CD14-positive monocyte (primary cell): ENCODE measurements around the gene WSB1. TPM values are rescaled to one million over a fixed set of nuclear protein-coding genes. Genes with fewer than 3 reads are reported as not detected.

Source experiments
- DNase-seq, 3 donors: peaks; one replicate each; pipeline ENCODE4 v3.0.0-alpha.2; 2011 to 2022
- H2AFZ ChIP-seq: 2 replicates; pipeline ENCODE4 v1.6.0; 2012; ENCODE audit warnings: mild to moderate bottlenecking, low read depth, low read length, inconsistent platforms; ENCODE audit not compliant: insufficient read depth, poor library complexity, severe bottlenecking
- H3K27ac ChIP-seq, 2 donors: 1 replicate in 1 of 2; 2 replicates in 1 of 2; pipeline ENCODE4 v1.5.1; 2012 to 2013; ENCODE audit warnings: low read length in 2 of 2, control low read depth in 1 of 2, inconsistent platforms in 1 of 2, low read depth in 1 of 2, mild to moderate bottlenecking in 1 of 2
- H3K27me3 ChIP-seq, 2 donors: one replicate each; pipeline versions ENCODE4 v1.6.0 to v1.6.1; 2011 to 2013; ENCODE audit warnings: low read length in 2 of 2; ENCODE audit not compliant: control insufficient read depth in 2 of 2, insufficient read depth in 2 of 2
- H3K36me3 ChIP-seq, 2 donors: replicated peaks in 1 of 2; 1 replicate in 1 of 2; 2 replicates in 1 of 2; pipeline versions ENCODE4 v1.5.1 to v1.6.1; 2012 to 2013; ENCODE audit warnings: low read length in 2 of 2, control low read depth in 1 of 2, inconsistent platforms in 1 of 2, mild to moderate bottlenecking in 1 of 2; ENCODE audit not compliant: insufficient read depth in 2 of 2, control insufficient read depth in 1 of 2
- H3K4me1 ChIP-seq, 2 donors: 1 replicate in 1 of 2; 2 replicates in 1 of 2; pipeline versions ENCODE4 v1.5.1 to v1.6.1; 2012 to 2013; ENCODE audit warnings: low read length in 2 of 2, control low read depth in 1 of 2, inconsistent platforms in 1 of 2, mild to moderate bottlenecking in 1 of 2, moderate library complexity in 1 of 2; ENCODE audit not compliant: insufficient read depth in 2 of 2, control insufficient read depth in 1 of 2
- H3K4me2 ChIP-seq: replicated peaks from 2 replicates; pipeline ENCODE3; 2012; ENCODE audit warnings: low read length, moderate library complexity, mild to moderate bottlenecking; ENCODE audit not compliant: poor library complexity, severe bottlenecking; ENCODE audit errors: extremely low read depth
- H3K4me3 ChIP-seq, 3 experiments: fragments of 200-600 bp in 1 of 3; sonication (generic) in 1 of 3; replicated peaks in 1 of 3; 1 replicate in 2 of 3; 2 replicates in 1 of 3; pipeline ENCODE4 v1.5.1; 2011 to 2013; ENCODE audit warnings: low read length in 3 of 3, mild to moderate bottlenecking in 3 of 3, control low read depth in 2 of 3, low read depth in 2 of 3, inconsistent platforms in 1 of 3, moderate library complexity in 1 of 3
- H3K79me2 ChIP-seq: 2 replicates; pipeline ENCODE4 v1.6.0; 2012; ENCODE audit warnings: mild to moderate bottlenecking, control low read depth, inconsistent platforms, low read length, moderate library complexity; ENCODE audit not compliant: insufficient read depth
- H3K9ac ChIP-seq: 2 replicates; pipeline ENCODE4 v1.6.0; 2017; ENCODE audit warnings: low read length, mild to moderate bottlenecking; ENCODE audit not compliant: insufficient read depth, poor library complexity, severe bottlenecking
- H3K9me3 ChIP-seq, 2 donors: replicated peaks in 1 of 2; 1 replicate in 1 of 2; 2 replicates in 1 of 2; pipeline versions ENCODE4 v1.5.1 to v1.6.1; 2012 to 2013; ENCODE audit warnings: low read length in 2 of 2, control low read depth in 1 of 2; ENCODE audit not compliant: control insufficient read depth in 1 of 2, insufficient read depth in 1 of 2
- H4K20me1 ChIP-seq: 2 replicates; pipeline ENCODE4 v1.6.0; 2012; ENCODE audit warnings: mild to moderate bottlenecking, low read length, control low read depth, moderate library complexity; ENCODE audit not compliant: insufficient read depth
- H3K27ac Mint-ChIP-seq, 7 donors: one replicate each; pipeline ENCODE4 v1.8.0; 2020; ENCODE audit warnings: mild to moderate bottlenecking in 7 of 7, mixed read lengths in 7 of 7, moderate library complexity in 6 of 7, inconsistent platforms in 2 of 7
- H3K27me3 Mint-ChIP-seq, 3 donors: one replicate each; pipeline ENCODE4 v1.8.0; 2021 to 2022; ENCODE audit warnings: low read depth in 3 of 3, mild to moderate bottlenecking in 3 of 3, mixed read lengths in 3 of 3, moderate library complexity in 3 of 3, inconsistent platforms in 1 of 3
- H3K36me3 Mint-ChIP-seq, 2 donors: one replicate each; pipeline ENCODE4 v1.8.0; 2020; ENCODE audit warnings: mixed read lengths in 2 of 2, inconsistent platforms in 1 of 2, mild to moderate bottlenecking in 1 of 2
- H3K4me1 Mint-ChIP-seq: one replicate; pipeline ENCODE4 v1.8.0; 2020; ENCODE audit warnings: mild to moderate bottlenecking, mixed read lengths
- H3K4me3 Mint-ChIP-seq, 2 donors: one replicate each; pipeline ENCODE4 v1.8.0; 2020; ENCODE audit warnings: mild to moderate bottlenecking in 2 of 2, mixed read lengths in 2 of 2, moderate library complexity in 1 of 2
- H3K9me3 Mint-ChIP-seq, 7 donors: one replicate each; pipeline ENCODE4 v1.8.0; 2020 to 2022; ENCODE audit warnings: mixed read lengths in 7 of 7, mild to moderate bottlenecking in 6 of 7, moderate library complexity in 6 of 7, inconsistent platforms in 2 of 7
- CTCF ChIP-seq: fragments of 200-600 bp; IDR thresholded peaks from one replicate; pipeline ENCODE4 v1.8.0; 2022; ENCODE audit warnings: antibody characterized with exemption, mild to moderate bottlenecking
- WGBS: methylation state at CpG from one replicate; pipeline ENCODE4 v1.1.5; 2013; ENCODE audit warnings: missing lambda C conversion rate; ENCODE audit not compliant: insufficient coverage; 5-methylcytosine and 5-hydroxymethylcytosine counted together
- intact Hi-C, 2 donors: fragments of 100-400 bp; cut with micrococcal nuclease; formaldehyde crosslinking; loops; one replicate each; pipeline versions ENCODE4 v1.15.0 to v1.15.1; 2023
- polyA plus RNA-seq, 3 donors: library from polyadenylated mRNA; depleted of rRNA in 1 of 3; unstranded in 2 of 3; stranded (reverse) in 1 of 3; fragments of 300-500 nt in 2 of 3; fragments of >200 nt in 1 of 3; fragmentation: Illumina TruSeq in 2 of 3; gene quantifications; 1 replicate in 2 of 3; 2 replicates in 1 of 3; pipeline ENCODE4 v1.2.3, GENCODE V29; 2012 to 2021

The WSB1 gene
- polyA plus RNA-seq, 3 donors = 220 to 368 (median 296) TPM

- no peaks in the 10 kb centered on the region for H3K9me3 ChIP-seq
- no peak overlapping the region for H2AFZ ChIP-seq
- H3K4me3 Mint-ChIP-seq = peak overlapping the region in 1 of 2 donors; percentile 46
- H3K9ac ChIP-seq = no peak overlapping the region
- no peak for TF ChIP-seq CTCF
- 40% methylated on average over 2 of the region's 3 CpGs for WGBS
- peaks cover 0 to 4% of the 10 kb centered on the region in 2 donors for H3K36me3 Mint-ChIP-seq
- peak in 1 of 3 donors; percentile 37 for DNase-seq
- intact Hi-C loops = loop anchor here in 1 of 2 donors (10.0 kb wide), 1 partner anchor 701 kb away; the partner anchor contains the start of gene NLK
- no peaks in the 10 kb centered on the region for H3K79me2 ChIP-seq
- no peak overlapping the region for H3K4me3 ChIP-seq
- H3K4me1 Mint-ChIP-seq = peaks cover 52% of the 10 kb centered on the region
- no peaks in the 10 kb centered on the region for H3K27me3 ChIP-seq
- no peak overlapping the region for H3K4me2 ChIP-seq
- peak overlapping the region in 2 of 7 donors; percentile 50 to 82 for H3K27ac Mint-ChIP-seq
- no peak overlapping the region for H3K27ac ChIP-seq
- H4K20me1 ChIP-seq = no peaks in the 10 kb centered on the region
- H3K36me3 ChIP-seq = no peaks in the 10 kb centered on the region
- peaks cover 50 to 54% of the 10 kb centered on the region in 2 donors for H3K4me1 ChIP-seq
- H3K9me3 Mint-ChIP-seq = no peaks in the 10 kb centered on the region
- H3K27me3 Mint-ChIP-seq = peaks cover 0 to 3% (median 2%) of the 10 kb centered on the region in 3 donors
These were observed 50.2 kb downstream of the WSB1 start for GRCh38 chr17:27343977-27344607.

- TF ChIP-seq CTCF = no peak
- 93% methylated on average over 11 of the region's 17 CpGs for WGBS
- H3K27ac Mint-ChIP-seq = no peak overlapping the region
- Histone ChIP-seq H2AFZ (no peak overlapping the region), H3K36me3 (no peaks in the 10 kb centered on the region), H3K27me3 (no peaks in the 10 kb centered on the region), H3K9me3 (no peaks in the 10 kb centered on the region), H3K4me1 (peaks cover 43 to 51% of the 10 kb centered on the region in 2 donors), H3K9ac (no peak overlapping the region), H3K4me2 (no peak overlapping the region), H4K20me1 (no peaks in the 10 kb centered on the region), H3K27ac (no peak overlapping the region), H3K4me3 (no peak overlapping the region), H3K79me2 (no peaks in the 10 kb centered on the region)
- peaks cover 0 to 4% of the 10 kb centered on the region in 2 donors for H3K36me3 Mint-ChIP-seq
- peaks cover 0 to 3% (median 0%) of the 10 kb centered on the region in 3 donors for H3K27me3 Mint-ChIP-seq
- peaks cover 46% of the 10 kb centered on the region for H3K4me1 Mint-ChIP-seq
- intact Hi-C loops = loop anchor here in 1 of 2 donors (10.0 kb wide), 1 partner anchor 699 kb away; the partner anchor contains the start of gene NLK
- no peak overlapping the region for H3K4me3 Mint-ChIP-seq
- no peaks in the 10 kb centered on the region for H3K9me3 Mint-ChIP-seq
- no peak for DNase-seq
These were observed 51.4 kb downstream of the WSB1 start for GRCh38 chr17:27345141-27345904.
